Psoas muscle (tissue), 8 donors: ENCODE data around the gene FUCA1. TPM values are rescaled to one million over a fixed set of nuclear protein-coding genes. Genes with fewer than 3 reads are reported as not detected.

Experiments used
- ATAC-seq, 4 donors: fragments of 200-7000 bp; cut with Tn5 transposase; one replicate each; pipeline ENCODE4 v1.9.1; 2020; ENCODE audit warnings: moderate library complexity in 3 of 4, mild to moderate bottlenecking in 2 of 4
- DNase-seq, 2 donors: peaks; one replicate each; pipeline ENCODE4 v3.0.0-alpha.2; 2020
- H3K27ac ChIP-seq: fragments of 200-600 bp; one replicate; pipeline ENCODE4 v1.8.0; 2022
- H3K27me3 ChIP-seq, 3 donors: fragments of 200-600 bp in 1 of 3; one replicate each; pipeline versions ENCODE4 v1.6.1 to v1.8.0; 2013 to 2022; ENCODE audit warnings: low read length in 2 of 3, mild to moderate bottlenecking in 2 of 3, moderate library complexity in 1 of 3; ENCODE audit not compliant: insufficient read depth in 3 of 3
- H3K36me3 ChIP-seq, 2 donors: fragments of 200-600 bp in 1 of 2; one replicate each; pipeline versions ENCODE4 v1.6.1 to v1.8.0; 2013 to 2022; ENCODE audit warnings: low read depth in 1 of 2, mild to moderate bottlenecking in 1 of 2, moderate library complexity in 1 of 2; ENCODE audit not compliant: insufficient read depth in 1 of 2
- H3K4me1 ChIP-seq: fragments of 200-600 bp; one replicate; pipeline ENCODE4 v1.8.0; 2022
- H3K4me3 ChIP-seq: fragments of 200-600 bp; one replicate; pipeline ENCODE4 v1.8.0; 2022; ENCODE audit warnings: mild to moderate bottlenecking
- H3K9me3 ChIP-seq: fragments of 200-600 bp; one replicate; pipeline ENCODE4 v1.8.0; 2022
- CTCF ChIP-seq: fragments of 200-600 bp; IDR thresholded peaks from one replicate; pipeline ENCODE4 v1.8.0; 2022; ENCODE audit warnings: antibody characterized with exemption
- WGBS, 3 donors: extraction: QIAGEN DNeasy Blood & Tissue Kit; methylation state at CpG; one replicate each; pipeline versions ENCODE4 v1.1.6 to v1.1.7; 2013; 5-methylcytosine and 5-hydroxymethylcytosine counted together
- intact Hi-C, 2 donors: fragments of 100-400 bp; cut with DNase I; formaldehyde crosslinking; loops; one replicate each; pipeline versions ENCODE4 v1.11.0 to v1.14.2; 2022
- polyA plus RNA-seq, 3 donors: library from polyadenylated mRNA; stranded (reverse); fragments of 200-250 nt; gene quantifications; one replicate each; pipeline ENCODE4 v1.2.3, GENCODE V29; 2013
- total RNA-seq, 4 donors: library from RNA; stranded (reverse); fragmentation: NEBNext Ultra II Directional in 2 of 4; extraction: Animal tissue kit (Norgen Biotek cat#: 25700) in 2 of 4; gene quantifications; one replicate each; pipeline versions ENCODE4 v1.2.1 to v1.2.4, GENCODE V29; 2021 to 2023
- donor health status: healthy with polysubstance abuse.
- donor health status: DM: no; HTN: no; CAD: no; lungs with moderate emphysema.
- donor health status: Bipolar disorder and iron deficiency.
- donor health status: healthy.
- donor health status: DM: yes; HTN: yes; CAD: no.
- donor health status: DM: no; HTN: no; CAD: no.
- donor health status: DM: no; HTN: no; CAD: no.
- donor health status: DM: yes; HTN: yes; CAD: no.

FUCA1 gene
- total and polyA plus RNA-seq, 7 donors, result 5.9 to 17.3 (median 9.2) TPM

- intact Hi-C loops, result loop anchor here (2.0 to 5.0 kb wide), 4 partner anchors 44 to 106 kb away; partner anchors contain the start of gene FUCA1 (in 2 of the 2)
- no peaks in the 10 kb centered on the region for H3K9me3 ChIP-seq
- ATAC-seq (peak; percentile 53 to 76 (median 64)), DNase-seq (peak in 1 of 2 donors; percentile 56)
- no peak overlapping the region for H3K27ac ChIP-seq
- peak; percentile 54 for TF ChIP-seq CTCF
- 52 to 72% (median 72%) methylated on average over 3 of the region's 3 CpGs for WGBS, 3 donors
- H3K36me3 ChIP-seq, result peaks cover 3 to 67% of the 10 kb centered on the region in 2 donors
- no peaks in the 10 kb centered on the region for H3K4me1 ChIP-seq
- H3K27me3 ChIP-seq, result no peaks in the 10 kb centered on the region
- H3K4me3 ChIP-seq, result no peak overlapping the region
Observed at GRCh38 chr1:23810818-23811540, 57.1 kb downstream of the FUCA1 start.

GRCh38 chr1:23809751-23810171, 58.3 kb downstream of the FUCA1 start:
- peaks cover 3 to 64% of the 10 kb centered on the region in 2 donors for H3K36me3 ChIP-seq

GRCh38 chr1:23807453-23807852, 60.6 kb downstream of the FUCA1 start:
- H3K27ac ChIP-seq, result no peak overlapping the region
- intact Hi-C loops, result no loop called here
- H3K36me3 ChIP-seq, result peaks cover 0 to 62% of the 10 kb centered on the region in 2 donors

More at GRCh38 chr1:23809751-23810171, 58.3 kb downstream of the FUCA1 start:
- H3K9me3 ChIP-seq, result no peaks in the 10 kb centered on the region
- DNase-seq, result peak; percentile 76 to 87
- peak; percentile 78 for TF ChIP-seq CTCF
- H3K4me3 ChIP-seq, result no peak overlapping the region
- no peaks in the 10 kb centered on the region for H3K27me3 ChIP-seq
- ATAC-seq, result peak; percentile 88 to 97 (median 90)
- H3K27ac ChIP-seq, result no peak overlapping the region
- intact Hi-C loops, result loop anchor here (2.0 to 5.0 kb wide), 4 partner anchors 45 to 108 kb away; partner anchors contain the start of gene FUCA1 (in 2 of the 2)
- no peaks in the 10 kb centered on the region for H3K4me1 ChIP-seq
- 15 to 27% (median 18%) methylated on average over 6 of the region's 6 CpGs for WGBS, 3 donors

GRCh38 chr1:23806280-23806679, 61.8 kb downstream of the FUCA1 start:
- Histone ChIP-seq H3K4me1 (no peaks in the 10 kb centered on the region), H3K27ac (no peak overlapping the region), H3K36me3 (peaks cover 0 to 56% of the 10 kb centered on the region in 2 donors), H3K4me3 (no peak overlapping the region), H3K9me3 (no peaks in the 10 kb centered on the region), H3K27me3 (no peaks in the 10 kb centered on the region)
- no peak for ATAC-seq
- no peak for TF ChIP-seq CTCF
- intact Hi-C loops, result no loop called here
- 79 to 88% (median 87%) methylated on average over 6 of the region's 6 CpGs for WGBS, 3 donors
- DNase-seq, result no peak

More at GRCh38 chr1:23807453-23807852, 60.6 kb downstream of the FUCA1 start:
- no peak overlapping the region for H3K4me3 ChIP-seq
- no peak for TF ChIP-seq CTCF
- 40 to 54% (median 41%) methylated on average over 3 of the region's 3 CpGs for WGBS, 3 donors
- no peaks in the 10 kb centered on the region for H3K9me3 ChIP-seq
- H3K4me1 ChIP-seq, result no peaks in the 10 kb centered on the region
- no peak for DNase-seq
- H3K27me3 ChIP-seq, result no peaks in the 10 kb centered on the region
- no peak for ATAC-seq
